GM19099 (cell line): ENCODE data around the gene JARID2.

Experiments used
- POLR2A ChIP-seq: IDR thresholded peaks from 3 replicates; pipeline ENCODE4 v1.6.1; 2011; ENCODE audit warnings: low read depth; ENCODE audit not compliant: insufficient read length; ENCODE audit errors: extremely low read depth

Gene JARID2

GRCh38 chr6:15413466-15414234 lies 167.8 kb downstream of the JARID2 start:
- no peak for TF ChIP-seq POLR2A

- no peak for TF ChIP-seq POLR2A
These were observed 168.4 kb downstream of the JARID2 start for GRCh38 chr6:15414235-15414612.

DNA sequence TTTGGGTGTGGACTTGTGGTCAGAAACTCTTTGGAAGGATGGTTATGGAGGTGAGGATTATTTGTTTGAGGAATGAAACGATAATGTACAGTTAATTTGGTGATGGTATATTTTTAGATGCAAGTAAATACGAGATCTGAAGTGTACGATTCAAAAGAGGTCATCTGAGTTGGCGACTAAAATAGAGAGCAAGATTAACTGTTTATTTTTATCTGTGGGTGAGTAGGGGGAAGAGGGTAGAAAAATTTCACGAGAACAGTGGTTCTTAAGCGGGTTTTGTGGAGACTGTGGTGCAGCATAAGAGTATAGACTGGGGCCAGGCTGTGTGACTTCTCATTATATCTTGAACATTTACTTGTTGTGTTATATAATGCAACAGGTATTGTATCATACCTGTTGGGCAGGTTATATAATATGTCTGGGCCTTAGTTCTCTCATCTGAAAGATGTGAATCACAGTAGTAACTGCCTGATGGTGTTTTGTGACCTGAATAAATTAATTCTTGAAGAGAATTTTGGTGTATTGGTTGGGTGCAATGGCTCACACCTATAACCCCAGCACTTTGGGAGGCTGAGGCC lies 171.2 kb downstream of the JARID2 start:
- no peak for TF ChIP-seq POLR2A

DNA sequence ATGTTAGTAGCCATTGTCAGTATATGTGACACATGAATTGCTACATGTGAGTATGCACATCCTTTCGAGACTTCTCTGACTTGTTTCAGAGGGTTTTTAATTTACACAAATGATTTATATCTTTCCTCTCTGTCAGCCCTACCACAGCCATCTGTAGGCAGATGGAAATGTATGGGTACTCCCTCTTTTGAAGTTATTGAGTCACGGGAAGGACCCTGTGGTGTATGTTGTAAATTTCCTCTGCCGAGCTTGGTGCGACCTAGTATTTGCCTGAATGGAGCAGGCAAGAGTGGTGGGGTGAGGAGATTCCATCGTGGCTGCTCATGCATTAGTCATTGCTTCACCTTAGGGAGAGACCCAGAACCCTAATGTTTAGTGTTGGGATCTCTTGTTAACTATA lies 171.9 kb downstream of the JARID2 start:
- no peak for TF ChIP-seq POLR2A

GRCh38 chr6:15419493-15419892 lies 173.6 kb downstream of the JARID2 start:
- TF ChIP-seq POLR2A = no peak

- TF ChIP-seq POLR2A = no peak
These were observed 175.1 kb downstream of the JARID2 start for GRCh38 chr6:15420959-15421438.

GRCh38 chr6:15421945-15422733 lies 176.3 kb downstream of the JARID2 start:
- no peak for TF ChIP-seq POLR2A

- no peak for TF ChIP-seq POLR2A
These were observed 177.6 kb downstream of the JARID2 start for GRCh38 chr6:15423286-15423993.

GRCh38 chr6:15425947-15426346 lies 180.1 kb downstream of the JARID2 start:
- TF ChIP-seq POLR2A = no peak

- TF ChIP-seq POLR2A = no peak
These were observed 180.5 kb downstream of the JARID2 start for GRCh38 chr6:15426395-15426794.

DNA sequence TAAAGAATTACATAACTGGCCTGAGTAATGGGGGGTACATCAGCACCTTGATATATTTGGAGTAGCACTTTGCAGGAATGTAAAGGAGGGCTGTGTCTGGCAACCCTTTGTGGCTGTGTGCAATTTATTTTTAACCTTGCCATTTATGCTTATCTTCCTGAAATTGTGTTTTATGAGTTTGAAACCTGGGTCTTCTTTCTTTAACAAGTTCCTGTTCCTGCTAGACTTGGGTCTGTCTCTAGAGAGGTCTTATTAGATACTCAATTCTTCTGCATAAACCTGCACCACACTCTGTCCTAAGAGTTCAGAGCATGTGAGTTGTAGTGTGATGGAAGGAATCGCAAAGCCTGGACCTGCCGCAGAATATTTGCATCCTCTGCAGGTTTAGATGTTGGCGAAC lies 181.0 kb downstream of the JARID2 start:
- no peak for TF ChIP-seq POLR2A

GRCh38 chr6:15427331-15428070 lies 181.6 kb downstream of the JARID2 start:
- no peak for TF ChIP-seq POLR2A

GRCh38 chr6:15429141-15430110 lies 183.6 kb downstream of the JARID2 start:
- TF ChIP-seq POLR2A = no peak
